HG02678 (cell line): ENCODE results near the gene PLP2.

Source experiments
- ATAC-seq: cut with Tn5 transposase; IDR thresholded peaks from one replicate; pipeline ENCODE4 v1.9.1; 2021; ENCODE audit warnings: mild to moderate bottlenecking, moderate library complexity; ENCODE audit not compliant: unreplicated experiment

The PLP2 gene

DNA sequence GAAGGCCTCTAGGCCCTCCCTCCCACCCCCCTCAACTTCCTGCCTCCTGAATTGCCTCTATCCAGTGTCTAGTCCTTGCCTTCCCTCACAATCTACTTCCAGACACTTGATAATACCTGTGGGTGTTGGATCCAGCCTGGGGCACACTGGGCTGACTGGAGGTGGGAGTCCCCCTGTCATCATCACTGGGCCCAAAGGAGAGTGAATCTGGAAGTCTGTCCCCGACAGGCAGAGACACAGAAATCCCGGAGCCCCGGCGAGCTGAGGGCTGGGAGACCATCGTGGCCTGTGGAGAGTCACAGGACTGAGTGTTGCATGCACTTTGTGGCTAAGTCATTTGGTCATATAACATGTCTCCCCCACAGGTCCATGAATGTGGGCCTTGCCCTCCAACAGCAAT, 36.7 kb downstream of the PLP2 start:
- no peak for ATAC-seq

DNA sequence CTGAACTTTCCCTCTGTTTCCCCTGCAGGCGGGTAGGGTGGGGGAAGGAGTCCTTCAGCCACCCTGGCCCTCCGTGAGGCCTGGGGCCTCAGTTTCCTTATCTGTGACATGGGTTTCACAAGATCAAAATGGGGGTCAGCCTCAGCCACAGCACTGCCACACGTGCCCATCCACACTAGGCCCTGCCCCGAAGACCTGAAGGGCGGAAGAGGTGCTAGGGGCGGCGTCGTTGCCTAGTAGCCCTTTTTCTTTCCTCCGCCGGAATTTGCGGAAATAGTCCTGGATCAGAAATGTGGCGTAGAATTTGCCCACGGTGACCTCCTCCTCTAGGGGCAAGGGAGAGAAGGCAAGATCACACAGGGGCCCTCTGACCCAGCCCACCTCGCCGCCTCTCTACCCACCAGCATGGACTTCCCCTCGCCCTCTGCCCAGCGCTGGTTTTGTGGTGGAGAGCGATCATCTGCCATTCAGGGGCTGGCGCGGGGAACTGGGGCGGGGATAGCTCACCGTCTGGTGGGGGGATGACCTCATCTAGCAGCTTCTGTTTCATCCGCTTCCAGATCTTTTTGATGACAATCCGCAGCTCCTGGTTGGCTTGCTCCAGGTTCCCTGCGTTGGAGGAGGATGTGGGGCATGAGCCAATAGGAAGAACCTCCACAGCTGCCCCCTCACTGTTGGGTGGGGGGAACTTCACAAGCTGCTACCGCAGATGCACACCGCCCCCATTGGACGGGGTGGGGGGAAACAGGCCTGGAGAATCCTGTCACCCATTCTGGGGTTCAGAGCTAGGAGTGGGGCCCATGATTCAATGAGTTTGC, 37.9 kb downstream of the PLP2 start:
- no peak for ATAC-seq

DNA sequence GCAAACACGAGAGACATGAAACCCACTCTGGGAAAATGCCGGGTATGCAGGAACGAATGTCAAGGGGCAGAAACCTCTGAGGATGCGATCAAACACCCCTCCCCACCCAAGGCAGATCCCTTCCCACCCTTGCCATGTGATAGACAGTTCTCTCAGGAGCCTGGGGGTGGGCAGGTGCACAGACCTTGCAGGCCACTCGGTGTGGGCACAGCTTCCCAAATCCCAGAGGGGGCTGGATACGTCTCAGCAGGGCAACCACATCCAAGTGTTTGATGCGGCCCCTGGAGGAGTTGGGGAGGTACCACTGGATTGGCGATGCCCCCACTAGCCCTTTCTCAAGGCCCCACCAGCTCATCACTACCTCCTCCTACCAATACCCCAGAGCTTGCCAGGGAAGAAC, 38.7 kb downstream of the PLP2 start:
- no peak for ATAC-seq

DNA sequence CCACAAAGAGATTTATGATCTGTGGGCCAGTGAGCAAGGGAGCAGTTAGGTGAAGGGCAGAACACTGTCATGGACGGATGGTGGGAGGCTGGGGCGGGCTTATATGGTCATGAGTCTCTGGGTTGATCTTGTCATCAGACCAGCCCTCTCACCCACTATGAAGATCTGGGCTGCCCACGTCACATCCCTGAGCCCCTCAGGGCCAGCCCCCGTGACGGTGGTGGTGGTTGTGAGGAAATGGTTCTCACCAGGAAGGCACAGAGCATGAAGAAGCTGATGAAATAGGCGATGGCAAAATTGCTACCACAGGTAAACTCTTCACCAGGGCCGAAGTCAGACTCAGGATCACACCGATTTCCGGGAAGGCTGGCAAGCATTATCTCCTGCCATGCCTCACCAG, 39.4 kb downstream of the PLP2 start:
- ATAC-seq: no peak

DNA sequence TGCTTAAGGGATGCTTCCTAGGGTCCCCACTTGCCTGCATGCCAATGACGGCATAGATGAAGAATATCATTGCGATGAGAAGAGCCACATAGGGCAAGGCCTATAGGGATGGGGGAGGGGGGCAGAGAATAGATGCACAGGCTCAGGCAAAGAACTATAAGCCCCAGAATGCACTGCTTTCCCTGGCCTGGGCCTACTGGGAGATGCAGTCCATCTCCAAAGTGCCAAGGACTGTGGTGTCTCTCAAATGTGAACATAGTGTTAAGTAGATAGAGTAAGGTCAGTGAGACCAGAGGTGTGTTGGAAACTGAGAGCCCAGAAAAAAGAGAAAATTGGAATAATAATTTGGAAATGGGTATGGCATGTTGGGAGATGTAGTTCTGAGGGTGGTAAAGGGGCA, 40.5 kb downstream of the PLP2 start:
- no peak for ATAC-seq

DNA sequence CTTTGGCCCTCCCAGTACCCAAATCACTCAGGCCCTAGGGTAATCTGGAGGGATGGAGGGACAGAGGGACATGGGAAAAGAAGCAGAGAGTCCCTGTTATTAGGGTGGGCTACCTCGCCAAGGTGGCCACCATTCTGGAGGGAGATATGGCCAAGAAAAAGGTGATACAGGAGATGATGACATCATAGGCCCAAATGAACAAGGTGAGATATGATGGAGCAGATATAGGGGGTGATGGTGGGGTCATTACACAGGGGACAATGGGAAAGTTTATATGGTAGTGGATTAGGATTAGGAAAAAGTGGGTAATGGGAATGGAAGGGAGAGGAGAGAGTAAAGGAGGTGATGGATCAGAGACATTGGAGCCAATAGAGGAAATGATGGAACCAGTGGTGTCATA, 41.2 kb downstream of the PLP2 start:
- no peak for ATAC-seq

DNA sequence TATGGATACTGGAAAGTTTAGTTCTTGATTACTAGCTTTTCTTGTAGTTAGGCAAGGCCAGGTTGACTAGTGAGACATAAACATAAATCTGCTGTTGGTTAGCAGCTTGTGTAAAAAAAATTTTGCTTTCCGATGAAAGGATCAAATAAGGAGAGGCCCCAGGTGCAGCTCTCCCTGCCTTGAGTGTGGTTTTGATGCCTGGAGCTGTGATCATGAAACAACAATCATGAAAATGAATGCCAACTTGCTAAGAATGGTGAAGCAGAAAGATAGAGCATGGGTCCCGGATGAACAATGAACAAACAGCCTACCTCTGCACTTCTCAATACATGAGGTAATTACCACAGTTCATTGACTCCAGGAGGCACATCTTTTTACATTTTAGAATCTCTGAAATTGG, 42.7 kb downstream of the PLP2 start:
- ATAC-seq: no peak

DNA sequence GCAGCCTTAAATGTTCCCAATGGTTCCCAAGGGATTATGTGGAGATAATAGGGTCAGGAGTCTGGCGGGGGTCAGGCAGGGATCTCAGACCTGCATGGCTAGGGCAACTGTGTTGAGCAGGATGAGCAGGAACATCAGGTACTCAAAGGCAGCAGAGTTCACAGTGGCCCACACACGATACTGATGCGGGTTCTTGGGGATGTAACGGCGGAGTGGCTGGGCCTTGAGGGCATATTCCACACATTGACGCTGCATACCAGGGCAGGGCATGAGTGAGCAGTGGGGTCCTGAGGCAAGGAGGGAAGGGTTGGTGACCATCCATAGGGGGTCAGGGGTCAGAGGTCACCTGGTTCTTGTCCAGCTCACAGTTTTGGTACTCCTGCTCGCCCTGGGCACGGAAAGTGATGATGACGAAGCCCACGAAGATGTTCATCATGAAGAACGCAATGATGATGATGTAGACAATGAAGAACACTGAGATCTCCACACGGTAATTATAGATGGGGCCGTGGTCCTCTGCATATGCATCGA, 43.4 kb downstream of the PLP2 start:
- no peak for ATAC-seq

DNA sequence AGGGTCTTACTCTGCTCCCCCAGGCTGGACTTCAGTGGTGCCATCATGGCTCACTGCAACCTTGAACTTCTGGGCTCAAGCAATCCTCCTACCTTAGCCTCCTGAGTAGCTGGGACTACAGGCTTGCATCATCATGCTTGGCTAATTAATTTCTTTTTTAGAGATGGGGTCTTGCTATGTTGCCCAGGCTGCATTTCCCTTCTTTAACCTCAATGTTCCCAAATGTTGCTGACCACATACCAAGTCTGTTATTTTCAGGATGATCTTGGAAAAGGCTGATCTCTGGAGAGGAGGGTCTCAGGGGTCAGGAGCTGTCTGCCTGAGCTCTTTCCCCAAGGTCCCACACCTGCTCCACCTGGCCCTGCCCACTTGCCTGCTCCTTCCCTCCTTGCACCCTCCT, 48.4 kb downstream of the PLP2 start:
- no peak for ATAC-seq

DNA sequence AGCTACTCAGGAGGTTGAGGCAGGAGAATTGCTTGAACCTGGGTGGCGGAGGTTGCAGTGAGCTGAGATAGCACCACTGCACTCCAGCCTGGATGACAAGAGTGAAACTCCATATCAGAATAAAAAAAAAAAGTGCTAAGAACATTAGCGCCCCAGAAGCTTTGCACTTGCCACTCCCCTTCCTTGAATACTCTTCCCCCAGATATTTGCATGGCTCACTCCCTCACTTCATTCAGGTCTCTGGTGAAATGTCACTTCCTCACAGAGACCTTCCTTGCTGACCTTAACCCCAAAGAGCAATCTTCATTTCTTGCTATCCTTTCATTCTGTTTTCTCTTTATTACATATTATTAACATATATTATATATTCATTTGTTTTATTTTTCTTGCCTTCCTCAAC, 50.2 kb downstream of the PLP2 start:
- no peak for ATAC-seq
